Measurements from ENCODE around the gene PRKCA.

DNA sequence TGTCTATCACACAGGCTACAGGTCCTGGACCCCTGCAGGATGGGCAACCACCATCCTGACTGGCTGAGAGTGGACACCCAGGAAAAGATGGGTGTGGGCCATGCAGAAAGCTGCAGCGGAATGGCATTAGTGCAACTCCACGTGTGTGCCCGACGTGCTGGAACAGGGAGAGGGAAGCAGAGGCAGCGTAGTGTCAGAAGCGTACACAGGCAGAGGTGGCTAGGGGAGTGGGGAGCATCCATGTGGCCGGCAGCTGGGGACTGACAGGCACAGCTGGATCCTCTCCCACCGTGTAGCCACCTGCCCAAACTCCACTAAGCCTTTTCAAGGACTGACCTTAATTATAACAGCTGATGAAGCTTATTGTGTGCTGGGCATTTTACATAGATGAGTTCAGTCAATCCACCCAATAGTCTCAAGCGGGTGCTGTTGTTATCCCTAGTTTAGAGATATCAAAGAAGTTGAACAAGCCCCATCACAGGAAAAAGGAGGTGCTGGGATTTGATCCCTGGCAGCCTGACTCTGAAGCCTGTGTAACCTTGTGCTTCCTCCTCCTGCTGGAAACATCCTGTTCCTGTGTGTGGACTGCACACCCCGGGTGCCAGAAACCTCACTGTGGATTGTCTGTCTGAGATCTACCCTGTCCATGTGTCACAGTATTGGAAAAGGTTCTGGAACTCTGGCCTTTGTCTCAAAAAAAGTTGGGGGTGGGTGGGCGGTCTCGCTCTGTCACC, 114.0 kb downstream of the PRKCA start:
- TF ChIP-seq POLR2AphosphoS5 (IDR thresholded peaks at IDR 0.05): no peak
- TF ChIP-seq, protein P1, sequence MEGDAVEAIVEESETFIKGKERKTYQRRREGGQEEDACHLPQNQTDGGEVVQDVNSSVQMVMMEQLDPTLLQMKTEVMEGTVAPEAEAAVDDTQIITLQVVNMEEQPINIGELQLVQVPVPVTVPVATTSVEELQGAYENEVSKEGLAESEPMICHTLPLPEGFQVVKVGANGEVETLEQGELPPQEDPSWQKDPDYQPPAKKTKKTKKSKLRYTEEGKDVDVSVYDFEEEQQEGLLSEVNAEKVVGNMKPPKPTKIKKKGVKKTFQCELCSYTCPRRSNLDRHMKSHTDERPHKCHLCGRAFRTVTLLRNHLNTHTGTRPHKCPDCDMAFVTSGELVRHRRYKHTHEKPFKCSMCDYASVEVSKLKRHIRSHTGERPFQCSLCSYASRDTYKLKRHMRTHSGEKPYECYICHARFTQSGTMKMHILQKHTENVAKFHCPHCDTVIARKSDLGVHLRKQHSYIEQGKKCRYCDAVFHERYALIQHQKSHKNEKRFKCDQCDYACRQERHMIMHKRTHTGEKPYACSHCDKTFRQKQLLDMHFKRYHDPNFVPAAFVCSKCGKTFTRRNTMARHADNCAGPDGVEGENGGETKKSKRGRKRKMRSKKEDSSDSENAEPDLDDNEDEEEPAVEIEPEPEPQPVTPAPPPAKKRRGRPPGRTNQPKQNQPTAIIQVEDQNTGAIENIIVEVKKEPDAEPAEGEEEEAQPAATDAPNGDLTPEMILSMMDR (IDR thresholded peaks at IDR 0.05): no peak
- TF ChIP-seq EP300 (IDR thresholded peaks at IDR 0.05): no peak

Measured in suprapubic skin (tissue), 4 donors.